ENCODE data around the gene CLIP4.

DNA sequence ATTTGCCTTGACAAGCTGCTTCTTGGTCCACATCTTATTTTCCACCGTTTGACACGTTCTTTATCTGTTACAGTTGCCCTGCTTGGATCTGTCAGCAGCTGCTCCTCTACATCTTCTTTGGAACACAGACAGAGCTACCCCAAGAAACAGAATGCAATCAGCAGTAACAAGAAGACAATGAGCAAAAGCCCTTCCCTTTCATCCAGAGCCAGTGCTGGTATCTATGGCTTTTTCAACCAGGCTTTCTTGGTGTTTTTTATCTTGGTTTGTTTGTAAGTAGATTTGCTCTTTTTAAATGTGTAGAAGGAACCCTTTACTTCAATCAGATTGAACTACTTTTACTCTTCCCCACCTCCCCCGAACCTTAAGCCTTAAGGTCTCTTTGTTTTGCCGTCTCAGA lies 41.9 kb downstream of the CLIP4 start:
- TF ChIP-seq RAD51 (IDR thresholded peaks at IDR 0.05) (no peak), CREM (IDR thresholded peaks at IDR 0.05; ENCODE audit: low read depth) (no peak), KDM1A (IDR thresholded peaks at IDR 0.05; ENCODE audit: borderline replicate concordance) (no peak)
- TF ChIP-seq, protein P1, sequence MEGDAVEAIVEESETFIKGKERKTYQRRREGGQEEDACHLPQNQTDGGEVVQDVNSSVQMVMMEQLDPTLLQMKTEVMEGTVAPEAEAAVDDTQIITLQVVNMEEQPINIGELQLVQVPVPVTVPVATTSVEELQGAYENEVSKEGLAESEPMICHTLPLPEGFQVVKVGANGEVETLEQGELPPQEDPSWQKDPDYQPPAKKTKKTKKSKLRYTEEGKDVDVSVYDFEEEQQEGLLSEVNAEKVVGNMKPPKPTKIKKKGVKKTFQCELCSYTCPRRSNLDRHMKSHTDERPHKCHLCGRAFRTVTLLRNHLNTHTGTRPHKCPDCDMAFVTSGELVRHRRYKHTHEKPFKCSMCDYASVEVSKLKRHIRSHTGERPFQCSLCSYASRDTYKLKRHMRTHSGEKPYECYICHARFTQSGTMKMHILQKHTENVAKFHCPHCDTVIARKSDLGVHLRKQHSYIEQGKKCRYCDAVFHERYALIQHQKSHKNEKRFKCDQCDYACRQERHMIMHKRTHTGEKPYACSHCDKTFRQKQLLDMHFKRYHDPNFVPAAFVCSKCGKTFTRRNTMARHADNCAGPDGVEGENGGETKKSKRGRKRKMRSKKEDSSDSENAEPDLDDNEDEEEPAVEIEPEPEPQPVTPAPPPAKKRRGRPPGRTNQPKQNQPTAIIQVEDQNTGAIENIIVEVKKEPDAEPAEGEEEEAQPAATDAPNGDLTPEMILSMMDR (IDR thresholded peaks at IDR 0.05 in 2 of 3, conservative IDR thresholded peaks at IDR 0.05 in 1 of 3; ENCODE audit: control insufficient read depth in 2 of 3, extremely low read depth in 1 of 3, insufficient read depth in 1 of 3, low read depth in 3 of 3, low read length in 3 of 3) = no peak

Measured in GM12878 (cell line).